GM18499 (cell line): ENCODE results near the gene PC.
"Not testable (repeated sequence)": the region's sequence is repeated elsewhere in the genome, so short reads cannot be mapped to it uniquely, and the experiment has no call there.

Source experiments
- ATAC-seq: cut with Tn5 transposase; IDR thresholded peaks from one replicate; pipeline ENCODE4 v1.9.1; 2021; ENCODE audit warnings: moderate number of reproducible peaks; ENCODE audit not compliant: insufficient read depth, unreplicated experiment

PC gene

GRCh38 chr11:66845876-66846212 is 112.3 kb downstream of the PC start:
- no peak for ATAC-seq

- no peak for ATAC-seq
These were observed 112.9 kb downstream of the PC start for GRCh38 chr11:66845143-66845875.

GRCh38 chr11:66844496-66845142 is 113.6 kb downstream of the PC start:
- ATAC-seq: no peak

- no peak for ATAC-seq
These were observed 114.2 kb downstream of the PC start for GRCh38 chr11:66843776-66844495.

GRCh38 chr11:66842896-66843775 is 115.0 kb downstream of the PC start, which contains the start of gene RCE1:
Gene RCE1, plus strand, starts transcription at chr11:66843441. Its CDS starts 15 bp downstream, at chr11:66843456.
- ATAC-seq: peak; percentile 55

- ATAC-seq: no peak
These were observed 115.7 kb downstream of the PC start for GRCh38 chr11:66842501-66842895.

GRCh38 chr11:66841861-66842260 is 116.3 kb downstream of the PC start:
- ATAC-seq: no peak

GRCh38 chr11:66840317-66841091 is 117.7 kb downstream of the PC start:
- no peak for ATAC-seq

GRCh38 chr11:66835768-66836405 is 122.3 kb downstream of the PC start:
- no peak for ATAC-seq

GRCh38 chr11:66834943-66835342 is 123.2 kb downstream of the PC start:
- no peak for ATAC-seq

GRCh38 chr11:66834539-66834845 is 123.7 kb downstream of the PC start:
- ATAC-seq: no peak

GRCh38 chr11:66824573-66824972 is 133.6 kb downstream of the PC start:
- ATAC-seq: not testable (repeated sequence)

- no peak for ATAC-seq
These were observed 134.5 kb downstream of the PC start for GRCh38 chr11:66823700-66824099.

GRCh38 chr11:66820901-66821300 is 137.3 kb downstream of the PC start:
- ATAC-seq: no peak

GRCh38 chr11:66820381-66820780 is 137.8 kb downstream of the PC start:
- no peak for ATAC-seq

GRCh38 chr11:66818231-66818955 is 139.8 kb downstream of the PC start:
- ATAC-seq: no peak

GRCh38 chr11:66815646-66816045 is 142.5 kb downstream of the PC start:
- ATAC-seq: no peak

- no peak for ATAC-seq
These were observed 143.5 kb downstream of the PC start for GRCh38 chr11:66814678-66815077.
